Measurements from ENCODE around the gene MAP1B.

The MAP1B gene

GRCh38 chr5:72101828-72102227 is 5.4 kb upstream of the MAP1B start:
- no peak for DNase-seq

DNA sequence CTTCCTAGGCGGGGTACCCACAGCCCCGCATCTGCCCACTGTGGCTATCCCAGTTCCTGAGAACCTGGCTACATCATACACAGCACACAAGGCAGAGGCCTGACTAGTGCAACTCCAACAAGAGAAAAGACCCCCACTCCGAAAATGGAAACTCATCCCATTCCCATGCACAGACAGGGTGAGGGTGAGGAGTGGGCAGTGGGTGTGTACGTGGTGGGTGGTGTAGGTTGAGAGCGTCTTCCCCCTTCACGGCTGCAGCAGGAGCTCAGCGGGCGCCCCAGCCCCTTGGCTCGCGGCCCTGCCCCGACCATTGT is 501 bp upstream of the MAP1B start:
- no peak for DNase-seq

DNA sequence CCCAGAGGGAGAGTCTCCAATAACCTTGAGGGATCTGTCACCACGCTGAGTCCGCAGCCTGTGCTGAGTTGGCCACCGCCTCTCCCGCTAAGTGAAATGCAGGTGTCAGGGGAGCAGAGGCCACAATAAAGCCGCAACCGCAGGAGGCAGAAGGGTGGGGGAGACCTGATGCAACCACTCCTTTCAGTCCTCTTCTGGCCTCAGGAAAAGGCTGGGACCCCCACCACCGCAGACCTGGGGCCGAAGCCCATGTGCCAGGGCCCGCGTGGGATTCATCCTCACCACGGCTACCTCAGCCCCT is 576 bp downstream of the MAP1B start:
- no peak for DNase-seq

- no peak for DNase-seq
Observed at GRCh38 chr5:72108202-72109061, 1.2 kb downstream of the MAP1B start.

DNA sequence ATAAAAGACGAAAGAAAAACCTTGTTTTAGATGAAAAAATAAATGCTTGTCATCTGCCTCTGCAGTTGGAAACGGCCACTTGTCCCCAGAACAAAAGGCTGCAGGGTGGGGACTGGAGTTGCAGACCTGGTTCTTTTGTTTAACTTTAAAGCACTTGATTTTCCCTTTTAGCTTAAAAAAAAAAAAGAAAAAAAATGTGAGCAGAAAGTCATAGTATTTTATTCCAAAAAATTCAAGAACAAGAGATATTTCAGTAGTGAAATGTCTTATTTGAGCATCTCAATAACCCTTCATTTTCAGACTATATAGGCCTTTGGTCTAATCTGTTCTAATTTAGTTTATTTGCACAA is 1.8 kb downstream of the MAP1B start:
- DNase-seq, result no peak

DNA sequence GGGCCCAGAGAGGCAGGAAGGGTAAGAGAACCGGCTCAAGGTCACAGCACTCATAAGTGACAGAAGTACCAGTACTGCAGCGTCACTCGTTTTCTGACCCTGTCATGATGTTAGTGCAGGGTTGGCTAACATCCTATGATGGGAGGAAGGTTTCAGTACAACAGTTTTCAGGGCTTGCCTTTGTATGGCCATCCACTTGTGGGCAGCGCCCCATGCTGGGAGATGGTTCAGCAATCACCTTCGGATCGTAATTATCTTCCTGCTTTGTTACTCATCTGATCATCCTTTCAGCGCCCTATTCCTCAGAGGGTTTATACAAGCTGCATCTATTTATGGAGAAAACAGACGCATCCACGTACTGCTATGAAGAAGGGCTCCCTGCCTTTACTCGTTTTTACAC is 2.4 kb downstream of the MAP1B start:
- DNase-seq, result no peak

DNA sequence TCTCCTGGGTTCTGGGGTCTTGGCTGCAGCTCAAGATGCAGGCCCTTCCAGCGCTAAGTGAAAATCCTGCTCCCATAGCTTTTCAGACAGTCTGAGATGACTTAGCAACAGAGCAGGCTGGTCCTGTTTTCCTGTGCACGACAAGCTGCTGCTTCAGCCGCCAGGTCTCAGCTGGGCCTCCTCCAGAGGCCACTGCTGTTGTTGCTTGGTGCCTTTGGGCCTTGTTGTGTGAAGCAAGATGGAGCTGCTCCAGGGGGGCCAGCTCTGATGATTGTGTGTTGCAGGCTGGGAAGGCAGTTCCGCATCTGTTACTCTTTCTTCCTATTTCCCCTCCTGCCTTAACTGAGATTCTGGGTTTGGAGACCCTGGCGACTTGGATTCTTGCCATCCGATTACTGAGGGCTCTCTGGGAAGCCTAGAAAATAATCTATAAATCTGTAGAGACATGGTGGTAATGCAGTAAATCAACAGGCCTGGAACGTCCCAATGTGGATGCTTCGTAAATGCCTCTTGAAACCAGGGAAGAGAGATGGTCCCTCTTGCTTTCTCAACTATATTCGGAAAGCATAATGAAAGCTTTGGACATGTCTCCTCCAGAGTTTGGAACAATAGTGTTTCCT is 3.2 kb downstream of the MAP1B start:
- DNase-seq, result no peak

DNA sequence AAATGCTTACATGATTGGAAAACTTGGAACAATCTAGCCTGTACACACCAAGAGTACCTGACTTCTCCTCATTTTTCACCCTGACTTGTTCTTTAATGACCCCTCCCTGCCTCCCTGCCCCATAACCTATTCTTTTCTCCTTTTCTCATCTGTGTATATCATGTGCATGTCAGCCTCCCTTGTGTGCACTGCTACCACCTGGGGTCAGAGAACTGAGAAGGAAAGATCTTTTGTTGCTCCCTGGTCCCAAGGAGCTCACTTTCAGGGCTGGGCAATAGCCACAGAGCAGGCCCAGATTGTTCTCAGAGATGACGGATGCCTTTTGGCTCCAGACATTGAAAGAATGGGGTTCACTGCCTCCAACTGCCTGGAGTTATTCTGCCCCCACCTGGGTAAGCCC is 5.1 kb downstream of the MAP1B start:
- DNase-seq, result no peak

DNA sequence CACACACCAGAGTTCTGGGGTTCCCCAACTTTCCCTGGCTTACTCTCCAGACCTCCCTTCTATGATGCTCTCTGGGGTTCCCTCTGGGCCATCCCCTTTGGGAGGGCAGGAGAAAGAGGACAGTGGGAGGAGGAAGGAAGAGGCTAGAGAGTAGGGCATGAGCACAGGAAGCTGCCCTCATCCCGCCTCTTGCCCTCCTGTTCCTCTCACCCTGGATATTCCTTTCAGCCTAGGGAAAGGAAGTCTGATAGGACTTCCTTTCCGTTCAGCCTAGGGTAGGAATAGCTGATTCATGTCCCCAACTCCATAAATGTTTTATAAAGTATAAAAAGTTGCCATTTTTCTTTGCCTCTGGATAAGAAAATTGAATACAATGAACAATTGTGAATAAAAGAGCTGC is 7.4 kb downstream of the MAP1B start:
- no peak for DNase-seq

DNA sequence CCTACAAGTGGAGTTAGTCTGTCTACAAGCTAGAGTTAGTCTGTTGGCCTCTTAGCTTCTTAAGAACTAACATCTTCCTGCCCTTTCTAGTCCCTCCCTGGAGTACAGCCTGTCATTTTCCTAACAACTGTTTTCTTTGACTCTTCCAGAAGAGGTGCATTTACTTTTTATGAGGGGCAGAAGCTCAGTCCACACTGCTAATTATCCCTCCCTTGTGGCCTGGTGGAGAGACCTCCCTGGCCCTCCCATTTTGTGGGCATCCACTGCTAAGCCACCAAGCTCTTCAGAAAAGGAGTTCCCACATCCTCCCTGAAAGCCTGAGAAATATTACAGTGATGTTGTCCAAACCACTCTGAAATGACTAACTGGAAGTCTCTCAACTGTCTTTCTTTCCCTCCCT is 8.0 kb downstream of the MAP1B start:
- no peak for DNase-seq

GRCh38 chr5:72117307-72117706 is 10.0 kb downstream of the MAP1B start:
- no peak for DNase-seq

DNA sequence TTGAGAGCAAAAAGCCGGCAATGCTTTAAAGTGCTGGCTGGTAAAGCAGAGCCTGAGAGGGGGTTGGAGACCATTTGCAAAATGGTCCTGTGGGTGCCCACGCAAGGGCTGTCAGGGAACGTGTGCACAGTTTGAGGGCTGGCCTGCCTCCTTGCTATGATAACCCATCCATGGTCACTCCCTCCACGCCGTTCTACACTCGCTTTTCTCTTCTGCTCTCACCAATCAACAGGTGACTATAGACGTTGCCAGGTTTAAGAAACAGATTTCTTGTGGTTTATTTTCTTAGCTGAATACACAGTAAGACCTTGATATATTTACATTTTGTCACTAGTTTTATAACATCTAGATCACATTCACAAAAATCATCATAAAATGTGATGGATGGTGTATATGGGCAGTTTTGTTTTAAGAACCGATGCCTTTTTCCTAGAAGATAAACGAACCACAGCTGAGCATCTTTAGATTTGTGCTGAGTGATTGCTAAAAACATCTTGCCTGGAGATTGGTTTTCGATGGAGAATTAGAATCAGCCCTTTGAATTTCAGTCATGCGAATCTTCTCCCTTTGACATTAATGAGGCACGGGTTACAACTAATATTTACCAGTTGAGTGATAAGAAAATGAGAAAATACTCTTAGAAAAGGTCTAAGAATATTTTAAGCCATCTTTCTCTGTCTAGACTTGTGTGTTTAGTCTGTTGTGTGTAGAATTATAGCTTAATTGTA is 13.9 kb downstream of the MAP1B start:
- DNase-seq, result no peak

DNA sequence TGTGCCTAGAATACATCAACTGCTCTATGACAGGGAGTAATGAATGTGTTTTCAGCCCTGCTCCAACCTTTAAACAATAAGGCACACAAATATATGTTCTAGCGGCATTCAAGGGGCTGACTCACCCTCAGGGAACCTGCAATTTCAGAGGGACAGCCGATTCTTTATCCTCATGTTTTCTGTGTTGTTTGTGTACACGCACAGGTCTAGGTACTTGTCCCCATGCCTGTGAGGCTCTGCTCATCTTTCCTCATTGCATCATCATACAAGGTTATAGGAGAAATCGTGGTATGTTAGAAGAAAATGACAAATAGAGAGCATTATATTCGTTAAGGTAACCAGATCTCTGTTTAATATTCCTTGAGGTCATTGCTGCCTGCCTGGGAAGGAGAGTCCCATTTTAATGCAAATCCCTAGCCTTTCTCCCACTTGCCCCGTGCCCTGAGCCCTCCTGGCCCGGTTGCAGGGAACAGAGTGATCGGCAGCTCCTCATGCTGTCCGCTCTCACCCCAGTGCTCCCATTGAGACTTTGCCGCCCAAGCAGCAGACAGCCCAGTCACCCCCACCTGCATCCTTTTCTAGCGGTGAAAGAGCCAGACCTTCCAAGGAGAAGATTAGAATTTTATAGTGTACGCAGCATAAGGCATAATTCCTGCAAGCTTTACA is 14.6 kb downstream of the MAP1B start:
- DNase-seq, result no peak

- no peak for DNase-seq
Observed at GRCh38 chr5:72122602-72123001, 15.3 kb downstream of the MAP1B start.

DNA sequence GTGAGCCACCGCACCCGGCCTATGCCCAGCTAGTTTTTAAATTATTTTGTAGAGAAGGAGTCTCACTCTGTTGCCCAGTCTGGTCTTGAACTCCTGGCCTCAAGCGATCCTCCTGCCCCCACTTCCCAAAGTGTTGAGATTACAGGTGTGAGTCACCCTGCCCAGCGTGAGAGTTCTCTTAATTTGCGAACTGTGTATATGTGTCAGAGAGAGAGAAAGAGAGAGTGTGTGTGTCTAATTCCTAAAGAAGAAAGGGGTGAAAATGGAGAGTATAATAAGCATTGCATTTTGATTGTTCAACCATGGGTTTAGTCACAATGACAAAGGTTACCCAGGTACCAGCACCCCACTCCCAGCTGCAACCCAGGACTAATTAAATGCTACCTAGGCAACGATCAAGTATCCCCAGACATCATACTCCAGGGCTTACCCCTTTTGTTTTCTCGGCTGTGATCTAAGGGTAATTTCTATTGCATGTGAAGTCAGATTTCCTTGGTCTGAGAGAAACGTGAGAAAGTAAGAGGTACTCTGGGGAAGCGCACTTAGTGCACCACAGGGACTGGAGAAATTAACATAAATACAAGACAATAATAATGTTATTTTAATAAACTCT is 16.6 kb downstream of the MAP1B start:
- no peak for DNase-seq

- no peak for DNase-seq
Observed at GRCh38 chr5:72125271-72125940, 18.1 kb downstream of the MAP1B start.

DNA sequence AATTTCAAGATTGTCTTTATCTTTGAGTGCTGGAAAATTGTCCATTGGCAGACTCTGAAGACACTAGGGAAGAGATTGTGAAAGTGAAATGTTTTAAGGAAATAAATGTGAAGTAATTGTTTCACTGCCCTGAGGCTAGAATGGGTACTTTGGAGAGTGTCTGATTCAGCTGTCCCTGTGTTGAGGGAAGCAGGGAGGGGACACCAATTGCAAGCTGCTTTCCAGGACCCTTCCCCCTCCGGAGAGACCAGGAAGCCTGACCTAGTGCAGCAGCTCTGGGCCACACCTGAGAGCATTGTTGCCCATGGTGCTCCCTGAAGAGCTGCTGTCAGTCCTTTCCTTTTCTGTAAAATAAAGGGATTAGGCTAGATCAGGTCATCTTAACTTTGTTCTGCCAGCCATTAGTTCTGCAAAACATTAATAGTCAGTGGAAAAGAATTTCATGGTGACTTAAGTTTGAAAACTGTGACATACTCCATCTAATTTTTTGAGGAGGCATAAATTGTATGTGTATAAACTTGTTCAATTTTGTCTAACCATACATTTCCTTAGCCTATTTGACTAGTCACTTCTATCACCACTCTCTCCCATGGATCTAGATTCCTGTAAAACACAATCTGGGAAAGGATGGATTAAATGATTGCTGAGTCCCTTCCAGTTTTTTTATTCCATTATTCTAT is 18.8 kb downstream of the MAP1B start:
- DNase-seq, result no peak

DNA sequence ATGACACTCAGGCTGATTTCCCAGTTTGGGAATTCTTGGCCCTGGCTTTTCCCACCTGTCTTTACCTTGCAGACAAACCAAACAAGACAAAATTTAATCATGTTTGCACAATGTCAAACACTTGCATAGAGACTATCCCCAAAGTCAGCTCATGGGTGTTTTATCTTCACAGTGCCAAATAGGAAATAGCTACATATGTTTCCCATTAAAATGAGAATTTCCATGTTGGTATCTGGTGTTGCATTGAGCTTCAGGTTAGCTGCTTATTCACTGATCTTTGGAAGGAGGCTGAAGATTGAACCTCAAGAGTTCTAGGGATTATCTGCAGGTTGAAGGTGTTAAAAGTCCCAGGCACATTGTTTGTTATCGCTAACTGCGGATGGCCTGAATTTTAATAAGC is 19.5 kb downstream of the MAP1B start:
- no peak for DNase-seq

DNA sequence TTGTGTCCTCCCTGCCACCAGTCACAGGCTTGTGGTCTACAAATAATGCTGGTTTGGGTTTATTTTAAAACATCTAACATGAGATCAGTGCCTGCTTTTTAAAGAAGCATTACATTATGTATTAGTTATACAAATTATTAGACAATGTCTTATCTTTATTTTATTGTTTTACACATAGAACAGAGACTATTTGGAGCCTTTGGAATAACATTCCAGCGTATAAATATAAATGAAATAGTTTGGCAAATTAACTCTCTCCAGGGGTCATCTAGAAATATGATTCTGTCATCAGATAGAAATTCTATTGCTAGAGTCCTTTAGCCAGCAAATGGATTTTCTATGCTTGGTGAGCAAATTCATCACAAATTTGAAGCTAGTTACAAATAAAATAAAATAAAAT is 22.4 kb downstream of the MAP1B start:
- no peak for DNase-seq

DNA sequence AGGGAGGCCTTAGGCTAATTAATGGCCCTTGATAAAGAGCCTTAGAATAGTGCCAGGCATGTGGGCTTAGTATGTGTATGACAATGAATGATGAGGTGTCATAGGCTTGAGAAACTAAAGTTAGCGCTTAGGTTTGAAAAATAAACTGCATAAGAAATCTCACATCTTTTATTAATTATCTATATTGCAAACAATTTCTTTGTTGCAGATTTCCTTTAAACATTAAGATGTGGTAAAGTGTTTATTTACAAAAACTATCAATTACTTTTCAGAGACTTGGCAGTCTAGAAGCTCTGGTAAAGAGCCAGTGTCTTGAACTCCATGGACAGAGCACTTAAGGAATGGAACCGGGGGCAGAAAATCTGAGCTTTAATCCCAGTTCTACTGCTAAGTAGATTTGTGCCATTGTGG is 23.1 kb downstream of the MAP1B start:
- no peak for DNase-seq

DNA sequence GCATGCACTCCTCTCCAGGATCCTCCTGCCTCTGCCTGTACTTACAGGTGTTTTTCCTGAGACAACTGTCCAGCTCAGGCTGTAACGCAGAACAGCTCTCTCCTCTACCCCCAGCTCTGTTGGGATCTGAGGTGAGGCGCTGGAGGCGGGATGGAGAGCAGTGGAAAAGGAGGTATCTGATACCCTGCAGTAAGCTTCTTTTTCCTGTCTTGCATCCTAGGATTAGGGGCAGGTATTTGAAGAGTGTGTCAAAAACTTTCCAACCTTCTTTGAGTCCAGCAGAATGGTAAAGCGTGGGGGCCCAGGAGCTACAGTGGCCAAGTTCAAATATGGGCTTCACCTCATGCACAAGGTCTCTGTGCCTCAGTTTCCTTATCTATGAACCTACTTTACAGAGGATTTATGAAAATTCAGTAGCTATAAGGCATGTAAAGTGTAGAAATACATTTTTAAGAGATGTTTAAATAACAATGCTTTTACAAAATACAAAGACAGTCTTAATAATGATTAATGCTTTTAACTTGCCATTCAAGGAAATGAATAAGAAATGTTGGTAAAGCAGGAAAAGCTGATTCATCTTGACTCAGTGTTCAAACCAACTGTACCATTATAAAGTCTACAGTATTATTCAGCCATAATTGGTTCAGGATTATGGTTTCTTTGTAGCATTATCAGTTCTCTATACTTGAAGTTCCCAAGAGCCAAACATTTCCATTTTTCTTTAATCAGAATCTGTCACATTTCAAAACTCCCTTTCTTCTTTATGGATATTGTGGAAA is 26.1 kb downstream of the MAP1B start:
- no peak for DNase-seq
